A204.1 (cell line): Measurements from ENCODE around the gene PRKCA.

Source experiments
- FAIRE-seq: peaks from 2 replicates; lab custom pipeline; 2012; peaks lifted over from hg19 to GRCh38; lab: Jason Lieb, UNC

The PRKCA gene

DNA sequence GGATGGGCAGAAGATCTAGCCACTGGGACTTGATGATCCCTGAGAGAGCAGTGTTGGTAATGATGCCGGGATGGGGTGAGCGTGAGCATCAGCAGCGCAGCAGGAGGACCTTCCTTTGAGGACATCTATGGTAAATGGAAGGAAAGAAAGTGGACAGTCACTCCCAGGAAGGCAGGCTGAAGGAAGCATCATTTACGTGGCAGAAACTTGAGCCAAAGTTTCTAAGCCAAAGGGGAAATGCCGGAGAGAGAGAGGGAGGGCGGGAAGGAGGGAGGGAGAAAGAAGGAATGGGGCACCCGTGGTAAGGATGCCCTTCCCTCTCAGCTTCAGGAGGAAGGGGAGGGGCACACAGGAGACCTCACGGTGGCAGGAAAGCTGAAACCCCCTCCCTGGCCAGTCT lies 446.2 kb downstream of the PRKCA start:
- FAIRE-seq: no peak

DNA sequence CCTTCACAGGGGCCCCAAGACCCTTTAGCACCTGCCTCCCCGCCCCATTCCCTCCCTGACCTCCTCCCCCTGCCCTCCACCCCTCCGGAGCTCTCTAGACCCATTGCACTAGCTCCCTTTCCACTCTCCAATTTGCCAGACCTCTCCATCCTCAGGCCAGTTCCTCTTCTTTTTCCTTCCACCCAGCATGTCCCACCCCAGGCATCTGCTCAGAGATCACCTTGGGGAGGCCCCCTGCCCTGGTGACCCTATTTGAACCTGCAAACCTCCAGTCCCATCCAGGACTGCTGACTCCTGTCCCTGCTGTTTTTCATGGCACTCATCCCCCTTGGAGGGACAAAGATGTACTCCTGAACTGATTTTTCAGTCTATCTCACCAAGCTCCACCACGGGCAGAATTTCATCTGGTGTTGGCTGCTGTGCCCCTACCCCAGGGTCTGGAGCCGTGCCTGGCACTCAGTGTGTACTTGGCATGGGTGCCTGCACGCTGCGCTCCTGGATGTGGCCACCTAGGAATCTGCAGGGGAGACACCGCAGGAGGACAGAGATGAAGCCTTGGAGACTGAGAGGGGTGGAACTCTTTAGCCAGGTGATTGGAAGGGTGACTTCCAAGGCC lies 446.9 kb downstream of the PRKCA start:
- FAIRE-seq: no peak

DNA sequence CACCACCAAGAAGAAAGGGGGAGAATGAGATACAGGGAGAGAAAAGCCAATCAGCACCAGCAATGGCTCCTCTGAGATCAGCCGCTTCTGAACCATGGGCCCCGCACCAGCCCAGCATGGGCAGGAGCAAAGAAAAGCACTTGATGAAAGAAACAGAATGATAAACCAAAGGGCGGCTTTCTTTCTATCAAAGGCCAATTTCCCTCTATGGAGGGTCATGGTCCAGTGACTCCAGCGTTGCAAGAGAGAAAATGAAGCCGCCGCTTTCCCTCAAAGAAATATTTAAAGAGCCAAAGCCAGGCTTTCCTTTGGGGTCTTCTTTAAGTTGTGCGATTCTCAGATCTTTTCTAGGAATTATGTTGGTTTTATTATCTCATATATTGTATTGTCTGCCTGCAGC lies 447.7 kb downstream of the PRKCA start:
- FAIRE-seq: no peak

DNA sequence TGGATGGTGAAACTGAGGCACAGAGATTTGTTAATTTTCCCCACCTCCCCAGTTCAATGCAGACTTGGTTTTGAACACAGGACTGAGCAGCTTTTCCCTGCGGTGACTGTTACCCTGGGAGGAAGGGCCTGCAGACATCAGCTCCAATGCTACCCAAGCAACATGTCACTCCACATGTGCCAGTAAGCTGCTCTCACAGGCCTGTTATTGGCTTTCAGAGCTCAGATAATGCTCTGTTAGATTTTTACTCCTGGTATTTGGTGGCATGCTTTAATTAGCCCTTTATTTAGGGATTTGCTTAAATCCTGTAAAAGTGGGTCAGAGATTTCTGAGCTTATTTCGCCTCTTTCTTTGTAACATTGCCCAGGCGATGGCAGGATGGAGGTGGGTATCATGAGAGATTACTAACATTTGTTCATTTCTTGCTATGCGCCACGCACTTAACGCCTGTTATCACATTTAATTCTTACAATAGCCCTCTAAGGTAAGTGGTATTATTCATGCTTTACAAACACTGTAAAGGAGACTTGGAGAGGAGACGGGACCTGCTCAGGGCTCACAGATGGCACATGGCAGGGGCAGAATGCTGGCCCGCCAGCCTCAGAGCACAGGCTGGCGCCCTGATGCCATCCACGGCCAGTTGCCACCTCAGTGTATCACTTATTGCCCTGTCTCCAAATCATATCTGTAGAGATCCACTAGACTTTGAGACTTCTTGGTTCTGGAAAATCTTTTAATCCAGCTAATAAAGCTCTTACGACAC lies 448.5 kb downstream of the PRKCA start:
- no peak for FAIRE-seq

DNA sequence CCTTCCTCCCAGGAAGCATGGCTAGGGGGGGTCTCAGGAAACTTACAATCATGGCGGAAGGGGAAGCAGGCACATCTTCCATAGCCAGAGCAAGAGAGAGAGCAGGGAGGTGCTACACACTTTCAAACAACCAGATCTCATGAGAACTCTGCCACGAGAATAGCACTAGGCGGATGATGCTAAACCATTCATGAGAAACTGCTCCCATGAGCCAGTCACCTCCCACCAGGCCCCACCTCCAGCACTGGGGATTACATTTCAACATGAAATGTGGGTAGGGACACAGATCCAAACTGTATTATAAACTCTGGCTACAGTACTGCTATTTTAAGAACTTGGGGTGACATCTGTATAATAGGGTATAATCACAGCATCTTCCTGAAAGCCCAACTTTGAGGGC lies 449.4 kb downstream of the PRKCA start:
- FAIRE-seq: no peak

DNA sequence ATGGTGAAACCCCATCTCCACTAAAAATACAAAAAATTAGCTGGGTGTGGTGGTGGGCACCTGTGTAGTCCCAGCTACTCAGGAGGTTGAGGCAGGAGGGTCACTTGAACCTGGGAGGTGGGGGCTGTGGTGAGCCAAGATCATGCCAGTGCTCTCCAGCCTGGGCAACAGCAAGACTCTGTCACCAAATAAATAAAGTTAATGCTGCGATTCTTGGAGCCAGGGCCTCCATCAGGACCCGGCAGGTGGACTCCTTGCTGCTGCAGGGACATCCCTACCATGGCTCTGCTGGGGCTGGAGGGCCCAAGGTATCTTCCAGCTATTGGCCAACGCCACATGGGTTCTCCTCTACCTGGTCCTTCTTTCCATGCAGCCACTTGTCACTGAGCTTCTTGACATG lies 450.0 kb downstream of the PRKCA start:
- FAIRE-seq: no peak

DNA sequence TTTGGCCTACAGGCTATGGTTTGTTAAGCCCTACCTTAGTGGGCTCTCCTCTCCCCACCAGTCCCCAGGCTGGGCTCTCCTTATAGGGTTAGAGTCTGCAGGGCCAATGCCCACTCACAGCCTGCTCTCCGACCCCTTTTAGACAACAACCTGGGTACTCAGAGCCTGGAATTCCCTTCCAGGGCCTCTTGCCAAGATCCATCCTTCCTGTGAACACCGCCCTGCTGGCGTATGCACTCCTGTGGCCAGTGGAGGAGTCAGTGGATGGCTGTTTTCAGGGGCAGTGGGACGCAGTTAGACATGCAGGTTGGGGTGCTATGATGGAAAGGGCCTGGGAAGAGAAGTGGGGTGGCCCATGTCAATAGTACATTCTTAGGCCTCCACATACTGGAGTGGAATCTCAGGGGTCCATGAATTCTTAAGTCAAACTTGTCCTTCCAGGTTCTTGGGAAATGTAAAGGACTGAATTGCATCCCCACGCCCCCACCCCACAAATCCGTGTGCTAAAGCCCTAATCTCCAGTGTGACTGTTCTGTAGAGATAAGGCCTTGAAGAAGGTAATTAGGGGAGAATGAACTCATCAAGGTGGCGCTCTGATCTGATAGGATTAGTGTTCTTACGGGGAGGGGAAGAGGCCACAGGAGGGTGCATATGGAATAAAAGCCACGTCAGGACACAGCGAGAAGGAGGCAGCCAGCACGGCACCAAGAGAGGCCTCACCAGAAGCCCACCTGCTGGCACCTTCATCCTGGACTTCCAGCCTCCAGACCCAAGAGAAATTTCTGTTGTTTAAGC lies 450.9 kb downstream of the PRKCA start:
- FAIRE-seq: no peak

DNA sequence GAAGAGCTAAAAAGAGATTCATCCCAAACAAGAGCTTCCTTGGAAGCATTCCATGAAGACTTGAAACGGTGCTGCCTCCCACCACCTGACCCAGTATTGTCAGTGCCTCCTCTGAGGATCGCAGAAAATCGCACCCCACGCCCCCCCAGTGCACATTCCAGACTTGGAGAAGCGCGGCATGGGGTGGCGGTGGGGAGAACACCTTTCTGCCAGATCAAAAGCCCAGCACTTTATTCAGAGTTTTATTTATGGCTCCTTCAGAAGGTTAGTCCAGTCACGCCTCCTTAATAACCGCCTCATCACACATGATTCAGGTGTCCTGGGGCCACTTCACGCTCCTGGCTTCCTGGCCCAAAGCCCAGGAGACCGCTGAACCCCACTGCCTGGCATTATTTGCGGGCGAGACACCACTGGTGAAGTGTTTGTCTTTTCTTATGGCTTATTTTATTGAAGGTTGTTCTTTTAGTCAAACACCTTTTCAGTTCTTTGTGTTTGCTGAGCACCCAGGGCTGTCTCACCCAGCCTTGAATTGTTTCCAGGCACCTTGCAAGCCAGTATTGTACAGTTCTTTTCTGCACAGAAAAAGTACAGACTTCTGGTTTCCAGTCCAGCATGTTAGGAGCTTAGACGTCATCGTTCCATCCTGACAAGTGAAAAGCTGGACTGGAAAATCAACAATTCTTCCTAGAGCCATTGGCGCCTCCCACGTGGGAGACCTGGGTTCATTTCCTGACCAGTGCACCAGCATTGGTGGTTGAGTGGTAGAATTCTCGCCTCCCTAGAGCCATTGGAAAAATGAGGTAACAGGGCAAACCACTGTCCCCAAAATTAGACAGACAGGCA lies 452.9 kb downstream of the PRKCA start:
- no peak for FAIRE-seq

DNA sequence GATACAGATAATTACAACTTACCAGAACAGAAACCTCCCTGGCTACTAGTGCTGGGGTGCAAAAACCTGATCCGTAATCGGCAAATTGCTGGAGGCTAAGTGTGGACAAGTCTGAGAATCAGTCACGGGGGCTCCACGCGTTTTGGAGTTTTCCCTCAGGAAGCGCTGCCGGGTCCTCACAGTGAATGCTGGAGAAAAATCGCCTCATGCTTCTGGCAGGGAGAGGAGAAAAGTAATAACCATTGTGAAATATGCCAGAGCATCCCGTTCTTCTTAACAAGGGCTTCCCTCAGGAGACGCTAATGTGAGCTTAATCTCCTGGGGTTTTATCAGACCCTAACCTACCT lies 453.5 kb downstream of the PRKCA start:
- no peak for FAIRE-seq

DNA sequence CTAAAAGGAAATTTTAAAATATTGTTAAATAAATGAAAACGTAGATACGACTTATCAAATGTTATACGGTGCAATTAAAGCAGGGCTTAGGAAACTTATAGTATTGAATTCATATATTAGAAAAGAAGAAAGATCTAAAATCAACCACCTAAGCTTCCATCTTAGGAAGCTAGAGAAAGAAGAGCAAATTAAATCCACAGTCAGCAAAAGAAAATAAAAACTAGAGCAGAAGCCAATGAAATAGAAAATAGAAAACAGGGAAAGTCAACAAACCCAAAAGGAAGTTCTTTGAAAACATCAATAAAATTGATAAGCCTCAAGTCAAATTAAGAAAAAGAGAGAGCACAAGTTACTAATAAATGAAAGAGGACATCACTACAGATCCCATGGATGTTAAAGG lies 457.9 kb downstream of the PRKCA start:
- no peak for FAIRE-seq

DNA sequence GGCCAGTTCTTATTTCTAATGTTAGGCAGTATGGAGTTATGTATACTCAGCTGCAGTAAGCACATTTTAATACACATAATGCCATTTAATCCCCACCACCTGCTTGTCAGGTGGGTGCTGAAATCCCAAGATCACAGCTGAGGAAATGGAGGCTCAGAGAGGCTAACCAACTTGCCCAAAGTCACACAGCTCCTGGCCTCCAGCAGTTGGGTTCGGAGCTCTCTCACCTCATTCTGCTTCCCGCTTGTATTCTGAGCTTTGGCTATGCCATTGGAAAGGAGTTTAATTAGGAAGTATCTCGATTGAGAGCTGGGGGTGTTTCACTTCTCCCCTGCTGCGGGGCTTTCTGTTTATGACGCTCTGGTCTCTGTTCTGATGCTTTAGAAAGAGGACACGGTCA lies 459.9 kb downstream of the PRKCA start:
- FAIRE-seq: no peak

DNA sequence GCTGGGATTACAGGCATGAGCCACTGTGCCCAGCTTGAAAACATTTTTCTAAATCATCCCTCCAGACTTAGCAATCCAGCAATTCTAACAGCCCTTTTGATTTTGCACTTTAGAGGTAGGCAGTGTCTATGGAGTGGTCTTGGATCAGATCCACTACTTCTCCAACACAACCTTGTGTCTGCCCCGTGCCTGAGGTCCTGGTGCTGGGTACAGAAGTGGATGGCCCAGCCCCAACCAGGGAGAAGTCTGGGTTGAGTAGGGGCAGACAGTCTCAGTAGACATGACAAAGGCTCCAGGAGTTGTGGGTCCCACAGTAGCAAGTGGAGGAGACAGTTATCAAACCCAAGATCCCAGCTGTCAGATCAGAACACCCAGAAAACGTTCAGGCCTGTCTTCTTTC lies 460.6 kb downstream of the PRKCA start:
- FAIRE-seq: no peak

DNA sequence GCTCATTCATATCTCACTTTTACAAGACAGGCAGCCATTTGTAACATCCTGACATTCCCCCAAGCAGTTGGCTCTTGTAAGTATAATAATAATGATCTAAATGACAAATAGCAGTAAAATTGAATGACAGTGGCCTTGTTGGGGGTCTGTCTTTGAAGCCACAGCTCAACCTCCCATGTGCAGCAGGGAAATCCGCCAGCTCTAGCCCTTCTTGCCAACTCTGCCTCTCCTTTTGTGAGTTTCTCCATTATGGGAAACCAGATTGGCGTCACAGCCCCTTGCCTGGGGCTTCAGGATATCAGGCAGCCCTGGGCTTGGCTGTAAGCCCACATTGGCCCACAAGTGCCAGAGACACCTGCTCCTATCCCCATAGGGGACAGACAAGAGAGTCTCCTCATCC lies 462.1 kb downstream of the PRKCA start:
- no peak for FAIRE-seq

DNA sequence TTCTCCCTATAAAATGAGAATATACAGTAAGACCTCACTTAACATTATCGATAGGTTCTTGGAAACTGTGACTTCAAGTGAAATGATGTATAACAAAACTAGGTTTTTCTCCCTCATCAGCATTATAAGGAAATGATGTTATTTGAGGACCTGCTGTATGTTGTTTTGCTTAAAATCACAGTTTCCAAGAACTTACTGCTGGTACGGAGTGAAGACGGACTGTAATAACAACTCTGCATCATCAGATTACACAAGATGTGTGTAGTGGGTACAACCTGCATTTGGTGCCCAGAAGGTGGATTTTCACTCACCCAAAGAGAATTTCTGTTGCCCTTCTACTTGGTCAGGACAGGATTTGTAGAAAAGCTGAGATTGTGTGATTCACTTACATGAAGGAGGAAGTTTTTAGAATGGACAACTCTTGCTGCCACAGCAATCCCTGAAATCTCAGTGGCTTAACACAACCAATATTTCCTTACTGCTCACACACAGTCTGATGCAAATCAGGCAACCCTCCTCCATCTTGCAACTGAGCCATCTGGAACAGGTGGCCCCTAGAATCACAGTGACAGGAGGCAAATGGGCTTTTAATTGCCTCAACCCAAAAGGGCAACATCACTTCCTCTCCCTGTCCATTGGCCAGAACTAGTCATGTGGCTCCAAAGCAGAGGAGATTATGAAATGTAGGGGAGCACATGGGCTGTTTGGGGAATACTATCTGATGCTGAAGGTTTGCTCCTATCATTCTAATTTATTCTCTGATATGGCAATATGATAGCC lies 464.9 kb downstream of the PRKCA start:
- FAIRE-seq: no peak

DNA sequence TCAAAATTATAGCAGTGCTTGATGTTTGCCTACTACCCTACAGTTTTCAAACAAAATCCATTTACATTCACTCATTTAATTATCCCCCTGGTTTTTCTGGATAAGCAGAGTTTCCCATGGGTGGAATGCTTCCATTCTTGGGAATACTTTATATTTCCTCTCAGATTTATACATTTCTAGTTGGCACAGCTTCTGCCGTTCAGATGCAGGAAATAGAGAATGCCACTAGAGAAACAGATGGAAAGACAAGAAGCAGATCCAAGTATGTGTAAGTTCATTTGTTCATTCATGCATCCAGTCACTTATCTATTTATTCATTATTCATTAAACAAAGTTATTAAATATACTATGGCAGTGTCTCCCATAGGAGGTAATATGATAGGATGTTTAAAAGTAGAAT lies 467.5 kb downstream of the PRKCA start:
- no peak for FAIRE-seq

DNA sequence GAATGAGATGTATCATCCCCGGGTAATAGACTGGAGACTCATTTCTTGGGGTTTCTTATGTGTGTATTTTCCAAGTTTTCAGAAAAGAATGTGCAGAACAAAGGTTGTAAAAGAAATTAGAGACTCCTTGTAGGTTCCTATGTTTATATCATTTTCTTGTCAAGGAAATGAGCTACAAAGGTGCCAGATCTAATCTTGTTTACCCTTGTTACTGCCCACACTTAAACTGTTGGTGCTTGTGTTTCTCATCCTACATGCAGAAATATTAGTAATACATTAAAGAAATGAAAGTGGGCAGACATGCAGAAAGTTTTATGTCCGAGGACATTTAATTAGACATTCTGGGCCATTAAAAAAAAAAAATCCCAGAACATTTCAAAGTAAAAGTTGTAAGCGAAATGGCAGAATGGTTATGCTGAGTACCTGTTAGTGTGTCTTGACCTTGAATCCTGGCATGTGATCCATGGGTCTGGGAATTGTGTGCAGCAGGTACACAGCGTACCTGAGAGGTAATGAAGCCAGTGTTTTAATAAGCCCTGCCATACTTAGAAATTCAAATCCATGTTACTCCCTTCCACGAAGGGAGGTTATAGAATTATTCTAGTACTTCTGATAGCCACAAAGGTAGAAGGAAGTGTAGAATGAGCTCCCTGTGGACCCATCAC lies 469.9 kb downstream of the PRKCA start:
- FAIRE-seq: no peak

DNA sequence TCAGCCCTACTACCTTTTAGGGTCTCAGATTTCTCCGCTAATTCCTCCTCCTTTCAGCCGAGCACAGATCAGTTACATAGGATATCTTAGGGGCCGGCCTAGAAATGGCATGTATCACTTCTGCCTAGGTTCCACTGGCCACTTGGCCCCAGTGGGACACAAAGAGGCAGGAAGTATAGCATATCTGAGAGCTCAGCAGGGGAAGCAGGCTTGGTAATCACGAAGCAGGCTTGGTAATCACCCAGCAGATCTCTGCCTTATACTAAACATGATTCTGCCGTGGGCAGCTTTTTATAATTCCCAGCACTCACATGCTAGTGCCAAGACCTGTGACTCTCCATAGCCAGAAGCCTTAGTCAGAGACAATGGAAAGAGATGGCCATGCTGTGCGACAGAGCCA lies 472.9 kb downstream of the PRKCA start:
- no peak for FAIRE-seq

DNA sequence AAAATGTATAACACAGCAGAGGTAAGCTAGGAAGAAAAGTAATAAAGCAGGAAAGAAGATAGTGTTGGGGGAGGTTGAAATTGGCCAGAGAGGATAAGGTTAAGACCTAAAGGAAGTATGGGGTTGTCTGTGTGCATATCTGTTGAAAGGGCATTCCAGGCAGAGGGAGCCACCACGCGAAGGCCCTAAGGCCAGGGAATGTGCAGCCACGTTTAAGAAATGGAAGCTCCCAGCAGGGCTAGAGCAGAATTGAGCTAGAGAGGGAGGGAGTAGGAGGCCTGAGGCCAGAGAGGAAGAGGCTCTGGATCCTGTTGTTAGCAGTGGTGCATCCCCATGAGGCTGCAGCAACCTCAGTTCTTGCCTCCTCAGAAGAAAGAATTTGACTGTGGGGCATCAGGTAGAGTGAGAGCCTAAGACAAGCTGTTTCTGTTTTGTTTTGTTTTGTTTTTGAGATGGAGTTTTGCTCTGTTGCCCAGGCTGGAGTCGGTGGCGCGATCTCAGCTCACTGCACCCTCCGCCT lies 473.5 kb downstream of the PRKCA start:
- FAIRE-seq: no peak

DNA sequence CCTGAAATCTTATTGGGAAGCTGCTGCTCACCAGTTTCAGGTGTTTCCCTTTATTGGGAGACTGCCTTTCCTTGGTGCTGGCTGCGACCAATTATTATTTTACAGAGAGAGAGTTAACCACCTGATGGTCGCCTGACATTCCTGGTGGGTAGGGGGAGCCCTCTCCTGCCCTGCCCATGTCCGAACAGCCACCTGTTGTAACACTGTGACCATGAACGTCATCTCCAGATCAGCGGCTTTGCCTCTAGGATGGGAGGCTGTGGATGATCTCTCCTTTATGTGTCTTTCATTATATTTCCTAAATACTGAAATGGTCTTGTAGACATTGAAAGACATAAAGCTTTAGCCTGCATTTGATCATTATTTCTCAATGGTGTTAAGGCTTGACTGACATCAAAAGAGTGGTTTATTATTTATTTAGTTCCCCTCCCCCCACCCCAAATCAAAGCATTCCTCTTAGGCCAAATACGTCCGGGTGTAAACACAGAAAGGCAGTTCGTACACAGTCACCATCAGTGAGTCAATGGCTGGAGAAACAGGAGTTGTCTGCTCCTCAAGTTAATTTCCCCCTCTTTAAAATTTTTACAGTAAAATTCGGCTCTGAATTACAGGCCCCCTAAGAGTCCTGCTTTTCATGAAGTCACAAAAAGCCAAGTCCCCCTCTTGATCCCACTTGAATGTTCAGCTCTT lies 474.7 kb downstream of the PRKCA start:
- no peak for FAIRE-seq

DNA sequence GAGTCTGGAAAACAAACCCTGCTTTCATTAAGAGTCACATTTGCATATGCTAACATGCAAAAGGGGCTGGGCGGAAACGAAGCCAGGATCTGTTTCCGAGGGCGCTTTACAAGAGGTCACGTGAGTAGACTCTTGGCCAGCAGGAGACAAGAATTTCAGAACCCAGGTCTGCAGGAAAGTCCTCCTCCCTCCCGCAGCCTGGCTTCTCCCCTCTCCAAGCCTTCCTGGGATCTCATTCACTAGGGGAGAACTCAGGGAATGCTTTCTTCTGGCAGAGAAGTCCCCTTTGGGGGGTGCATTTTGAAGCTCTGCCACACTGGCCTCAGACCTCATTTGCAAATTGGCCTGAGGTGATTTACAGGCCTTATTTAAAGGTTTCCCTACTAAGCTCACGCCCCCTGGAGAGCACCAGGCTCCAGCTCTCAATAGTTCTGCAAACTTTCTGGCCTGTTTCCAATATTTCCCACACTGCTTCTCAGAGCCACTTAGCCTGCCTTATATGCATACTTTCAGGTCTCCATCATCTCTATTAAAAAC lies 475.3 kb downstream of the PRKCA start:
- no peak for FAIRE-seq
